ENCODE data around the gene VIPR2. TPM values are rescaled to one million over a fixed set of nuclear protein-coding genes. Genes with fewer than 3 reads are reported as not detected.

Gene VIPR2
- total RNA-seq, 1 donor from 2014 or later = 0.92 TPM

DNA sequence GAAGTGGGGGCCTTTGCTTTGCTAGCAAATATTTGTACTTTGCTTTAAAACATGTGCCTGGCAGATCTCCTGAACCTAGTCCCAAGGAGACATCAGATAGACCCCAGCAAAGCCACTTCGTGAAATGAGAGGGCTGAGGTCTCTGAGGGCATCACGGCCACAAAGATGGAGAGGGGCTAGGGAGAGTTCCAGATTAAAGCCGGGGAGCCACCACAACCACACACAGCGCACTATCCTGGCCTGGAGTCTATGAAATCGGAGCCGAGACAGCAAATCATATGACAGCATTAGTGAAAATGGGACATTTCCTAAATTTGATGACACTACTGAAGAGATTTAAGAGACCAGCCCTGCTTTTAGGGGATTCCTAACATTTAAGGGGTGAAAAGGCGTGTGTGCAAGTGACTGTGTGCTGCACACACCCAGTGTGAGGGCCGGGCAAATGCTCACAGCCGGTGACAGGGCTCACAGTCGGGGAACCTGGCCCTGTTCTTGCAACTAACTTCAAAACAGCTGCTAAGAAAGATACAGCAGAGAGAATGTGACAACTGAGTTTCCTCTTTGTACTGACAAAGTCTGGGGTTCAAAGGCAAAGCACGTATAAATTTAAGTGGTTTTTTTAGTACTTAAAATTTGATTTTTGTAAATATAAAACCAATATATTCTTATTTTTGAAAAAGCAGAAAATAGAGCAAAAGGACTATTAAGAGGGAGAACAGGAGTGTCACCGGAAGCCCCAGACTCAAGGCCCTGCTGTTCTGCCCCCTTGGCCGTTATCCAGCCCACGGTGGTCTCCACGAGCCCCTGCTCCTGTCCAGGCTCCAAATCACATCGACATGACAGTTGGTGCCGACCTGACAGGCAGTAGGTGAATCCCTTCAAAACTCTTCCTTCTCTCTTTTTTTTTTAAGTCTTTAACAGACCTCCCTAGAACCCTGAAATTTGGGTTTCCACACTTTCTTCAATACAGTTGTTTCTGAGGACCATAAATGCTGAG is 49.5 kb downstream of the VIPR2 start:
- Histone ChIP-seq H3K36me3 (no peaks in the 10 kb centered on the region), H2AFZ (replicated peaks) (no peak overlapping the region), H3K79me2 (ENCODE audit: low read depth) (no peaks in the 10 kb centered on the region), H3K4me3 (no peak overlapping the region), H3F3A (ENCODE audit: low read depth) (no peaks in the 10 kb centered on the region), H4K20me1 (ENCODE audit: low read depth) (no peaks in the 10 kb centered on the region), H3K4me1 (no peaks in the 10 kb centered on the region), H3K4me2 (no peak overlapping the region), H3K9ac (no peak overlapping the region), H3K9me3 (ENCODE audit: low read depth) (no peaks in the 10 kb centered on the region), H3K27ac (no peak overlapping the region), H3K27me3 (no peaks in the 10 kb centered on the region)
- Mint-ChIP-seq H3K4me1 (peaks cover 31% of the 10 kb centered on the region), H3K9me3 (no peaks in the 10 kb centered on the region), H3K36me3 (no peaks in the 10 kb centered on the region), H3K27me3 (ENCODE audit: insufficient read depth, low read depth) (peaks cover 5% of the 10 kb centered on the region), H3K27ac (no peak overlapping the region), H3K4me3 (no peak overlapping the region)
- TF ChIP-seq EZH2 (IDR thresholded peaks at IDR 0.05) = no peak
- TF ChIP-seq EZH2phosphoT487 (IDR thresholded peaks at IDR 0.05) = no peak
- TF ChIP-seq, protein P1, sequence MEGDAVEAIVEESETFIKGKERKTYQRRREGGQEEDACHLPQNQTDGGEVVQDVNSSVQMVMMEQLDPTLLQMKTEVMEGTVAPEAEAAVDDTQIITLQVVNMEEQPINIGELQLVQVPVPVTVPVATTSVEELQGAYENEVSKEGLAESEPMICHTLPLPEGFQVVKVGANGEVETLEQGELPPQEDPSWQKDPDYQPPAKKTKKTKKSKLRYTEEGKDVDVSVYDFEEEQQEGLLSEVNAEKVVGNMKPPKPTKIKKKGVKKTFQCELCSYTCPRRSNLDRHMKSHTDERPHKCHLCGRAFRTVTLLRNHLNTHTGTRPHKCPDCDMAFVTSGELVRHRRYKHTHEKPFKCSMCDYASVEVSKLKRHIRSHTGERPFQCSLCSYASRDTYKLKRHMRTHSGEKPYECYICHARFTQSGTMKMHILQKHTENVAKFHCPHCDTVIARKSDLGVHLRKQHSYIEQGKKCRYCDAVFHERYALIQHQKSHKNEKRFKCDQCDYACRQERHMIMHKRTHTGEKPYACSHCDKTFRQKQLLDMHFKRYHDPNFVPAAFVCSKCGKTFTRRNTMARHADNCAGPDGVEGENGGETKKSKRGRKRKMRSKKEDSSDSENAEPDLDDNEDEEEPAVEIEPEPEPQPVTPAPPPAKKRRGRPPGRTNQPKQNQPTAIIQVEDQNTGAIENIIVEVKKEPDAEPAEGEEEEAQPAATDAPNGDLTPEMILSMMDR (IDR thresholded peaks at IDR 0.05) = no peak
- DNase-seq (ENCODE audit: low spot score) = no peak

DNA sequence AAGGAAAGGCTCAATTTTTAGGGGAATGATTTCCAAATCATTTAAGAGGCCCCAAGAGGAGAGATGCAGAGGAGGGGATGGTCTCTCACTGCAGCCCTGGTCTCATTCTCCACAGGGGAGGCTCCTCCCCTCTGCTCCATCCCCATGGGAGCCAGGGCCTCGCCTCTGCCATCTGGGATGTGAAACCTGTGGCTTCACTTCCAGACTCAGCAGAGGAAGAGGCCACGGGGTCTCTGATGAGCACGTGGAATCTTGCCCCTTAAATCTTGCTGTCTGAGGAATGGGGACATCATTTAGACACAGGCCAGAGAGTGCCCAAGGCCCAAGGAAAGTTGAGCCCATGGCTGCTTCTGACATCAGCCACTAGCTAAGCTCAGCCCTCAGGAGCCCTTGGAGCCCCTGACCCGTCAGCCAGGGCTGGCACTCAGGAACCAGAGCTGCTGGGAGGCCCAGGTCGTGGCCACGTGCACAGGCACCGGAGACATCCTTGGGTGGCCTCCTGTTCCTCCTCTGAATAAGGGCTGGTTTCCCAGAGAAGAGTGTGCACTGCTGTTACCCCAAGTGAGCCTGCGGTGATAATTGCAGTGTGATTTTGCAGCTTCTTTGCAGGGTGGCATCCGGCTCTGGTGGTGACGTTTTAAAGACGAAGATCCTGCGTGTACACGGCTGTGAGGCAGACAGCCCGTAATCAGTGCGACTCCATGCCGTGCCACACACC is 50.5 kb downstream of the VIPR2 start:
- Mint-ChIP-seq H3K9me3 (no peaks in the 10 kb centered on the region), H3K36me3 (no peaks in the 10 kb centered on the region), H3K27ac (peak overlapping the region; percentile 39), H3K27me3 (ENCODE audit: insufficient read depth, low read depth) (peaks cover 5% of the 10 kb centered on the region), H3K4me3 (no peak overlapping the region), H3K4me1 (peaks cover 33% of the 10 kb centered on the region)
- H3K79me2 ChIP-seq (ENCODE audit: low read depth) = no peaks in the 10 kb centered on the region
- DNase-seq (ENCODE audit: low spot score) = no peak
- TF ChIP-seq EZH2 (IDR thresholded peaks at IDR 0.05) = no peak
- TF ChIP-seq, protein P1 (IDR thresholded peaks at IDR 0.05) = no peak
- no peak for TF ChIP-seq EZH2phosphoT487 (IDR thresholded peaks at IDR 0.05)
- H4K20me1 ChIP-seq (ENCODE audit: low read depth) = no peaks in the 10 kb centered on the region
- no peak overlapping the region for H3K9ac ChIP-seq
- H3K4me1 ChIP-seq = no peaks in the 10 kb centered on the region
- no peaks in the 10 kb centered on the region for H3F3A ChIP-seq (ENCODE audit: low read depth)
- H3K4me2 ChIP-seq = no peak overlapping the region
- no peak overlapping the region for H3K27ac ChIP-seq
- no peaks in the 10 kb centered on the region for H3K36me3 ChIP-seq
- H3K4me3 ChIP-seq = no peak overlapping the region
- no peak overlapping the region for H2AFZ ChIP-seq (replicated peaks)
- H3K9me3 ChIP-seq (ENCODE audit: low read depth) = no peaks in the 10 kb centered on the region
- no peaks in the 10 kb centered on the region for H3K27me3 ChIP-seq

DNA sequence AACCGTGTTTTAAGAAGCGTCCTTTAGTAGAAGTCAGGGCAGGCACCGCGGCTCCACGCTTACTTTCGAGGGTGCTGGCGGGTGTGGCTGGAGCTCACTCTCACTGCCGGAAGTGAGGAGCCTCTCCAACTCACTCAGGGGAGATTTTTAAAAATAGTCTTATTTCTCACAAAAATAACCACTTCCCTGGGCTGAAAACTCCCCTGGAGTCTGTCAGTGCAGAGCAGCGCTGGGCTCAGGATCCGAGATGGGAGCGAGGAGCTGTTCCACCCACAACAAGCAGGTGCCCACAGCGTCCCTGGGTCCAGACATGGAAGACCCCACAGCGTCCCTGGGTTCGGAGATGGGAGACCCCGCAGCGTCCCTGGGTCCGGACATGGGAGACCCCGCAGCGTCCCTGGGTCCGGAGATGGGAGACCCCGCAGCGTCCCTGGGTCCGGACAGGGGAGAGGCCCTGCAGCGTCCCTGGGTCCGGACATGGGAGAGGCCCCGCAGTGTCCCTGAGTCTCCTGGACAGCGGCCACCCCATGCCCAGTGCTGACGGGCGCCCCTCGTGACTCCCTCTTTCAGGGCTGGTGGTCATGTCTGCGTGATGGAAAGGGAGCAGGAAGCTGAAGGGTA is 51.2 kb downstream of the VIPR2 start:
- DNase-seq (ENCODE audit: low spot score) = no peak
- no peak overlapping the region for H3K9ac ChIP-seq

More for the DNA sequence above, 51.2 kb downstream of the VIPR2 start:
- Histone ChIP-seq H3K9me3 (ENCODE audit: low read depth) (no peaks in the 10 kb centered on the region), H4K20me1 (ENCODE audit: low read depth) (no peaks in the 10 kb centered on the region), H3K4me2 (no peak overlapping the region), H3K4me3 (no peak overlapping the region), H2AFZ (replicated peaks) (no peak overlapping the region), H3F3A (ENCODE audit: low read depth) (no peaks in the 10 kb centered on the region), H3K27me3 (no peaks in the 10 kb centered on the region), H3K27ac (no peak overlapping the region), H3K4me1 (no peaks in the 10 kb centered on the region), H3K36me3 (no peaks in the 10 kb centered on the region), H3K79me2 (ENCODE audit: low read depth) (no peaks in the 10 kb centered on the region)
- peaks cover 31% of the 10 kb centered on the region for H3K4me1 Mint-ChIP-seq
- no peak overlapping the region for H3K4me3 Mint-ChIP-seq
- no peaks in the 10 kb centered on the region for H3K9me3 Mint-ChIP-seq
- H3K36me3 Mint-ChIP-seq = no peaks in the 10 kb centered on the region
- TF ChIP-seq EZH2 (IDR thresholded peaks at IDR 0.05) (no peak), EZH2phosphoT487 (IDR thresholded peaks at IDR 0.05) (no peak)
- TF ChIP-seq, protein P1 (IDR thresholded peaks at IDR 0.05) = no peak
- H3K27me3 Mint-ChIP-seq (ENCODE audit: insufficient read depth, low read depth) = peaks cover 5% of the 10 kb centered on the region
- H3K27ac Mint-ChIP-seq = no peak overlapping the region
